Measurements from ENCODE around the gene HM13.
"Not testable (repeated sequence)": the region's sequence is repeated elsewhere in the genome, so short reads cannot be mapped to it uniquely, and the experiment has no call there.

The HM13 gene

DNA sequence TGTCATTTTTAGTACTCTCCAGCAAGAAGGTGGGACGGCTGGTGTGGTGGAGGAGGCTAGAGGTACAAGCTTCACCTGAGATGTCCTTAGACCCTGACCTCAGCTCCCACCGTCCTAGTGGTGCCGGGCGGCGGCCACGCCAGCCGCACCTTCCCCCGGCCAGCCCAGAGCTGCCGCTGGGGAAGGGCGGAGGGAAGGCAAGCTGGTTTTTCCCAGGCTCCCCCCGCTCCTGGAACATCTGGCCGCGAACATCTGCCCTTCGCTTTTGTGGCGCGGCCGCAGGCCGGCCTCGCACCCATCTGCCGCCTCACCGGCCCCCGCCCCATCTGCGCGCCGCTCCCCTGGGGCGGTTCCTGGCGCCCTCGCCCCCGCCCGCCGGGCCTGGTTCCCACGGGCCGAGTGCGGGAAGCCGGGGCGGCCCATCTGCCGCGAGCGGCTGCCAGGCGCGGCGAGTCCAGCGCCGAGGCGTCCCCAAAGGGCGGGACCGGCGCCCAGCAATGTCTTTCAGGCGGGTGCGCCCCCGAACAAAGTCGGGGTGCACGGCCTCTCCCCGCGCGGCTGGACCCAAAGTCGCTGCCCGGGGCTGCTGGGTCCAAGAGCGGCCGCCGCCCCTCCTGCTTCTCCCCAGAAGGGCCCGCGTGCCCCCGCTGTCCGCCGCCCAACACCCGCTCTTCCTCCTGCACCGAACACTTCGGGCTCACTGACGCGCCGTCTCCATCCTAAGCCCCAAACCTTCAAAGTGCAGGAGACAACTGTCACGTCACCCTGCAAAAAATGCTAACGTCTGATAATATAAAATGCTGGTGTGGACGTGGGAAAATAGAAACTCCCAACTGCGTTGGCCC, 73.5 kb downstream of the HM13 start:
- DNase-seq (ENCODE audit: low spot score): no peak

DNA sequence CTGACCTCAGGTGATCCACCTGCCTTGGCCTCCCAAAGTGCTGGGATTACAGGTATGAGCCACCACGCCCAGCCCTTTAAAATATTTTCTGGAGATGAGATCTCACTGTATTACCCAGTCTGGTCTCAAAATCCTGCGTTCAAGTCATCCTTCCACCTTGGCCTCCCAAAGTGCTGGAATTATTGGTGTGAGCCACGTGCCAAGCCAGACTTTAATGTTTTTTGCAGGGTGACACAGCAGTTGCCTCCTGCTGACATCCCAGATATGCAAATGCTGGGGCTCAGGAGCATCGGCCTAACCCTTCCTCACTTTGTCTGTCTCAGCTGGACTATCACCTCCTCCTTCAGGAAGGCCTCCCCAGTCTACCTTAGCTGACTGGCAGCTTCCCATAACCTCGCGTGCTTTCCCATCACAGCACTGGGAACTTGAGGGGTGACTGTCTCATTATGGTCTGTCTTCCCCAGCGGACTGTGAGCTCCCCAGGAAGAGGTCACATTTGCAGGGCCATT, 76.5 kb downstream of the HM13 start:
- no peak for DNase-seq (ENCODE audit: low spot score)

DNA sequence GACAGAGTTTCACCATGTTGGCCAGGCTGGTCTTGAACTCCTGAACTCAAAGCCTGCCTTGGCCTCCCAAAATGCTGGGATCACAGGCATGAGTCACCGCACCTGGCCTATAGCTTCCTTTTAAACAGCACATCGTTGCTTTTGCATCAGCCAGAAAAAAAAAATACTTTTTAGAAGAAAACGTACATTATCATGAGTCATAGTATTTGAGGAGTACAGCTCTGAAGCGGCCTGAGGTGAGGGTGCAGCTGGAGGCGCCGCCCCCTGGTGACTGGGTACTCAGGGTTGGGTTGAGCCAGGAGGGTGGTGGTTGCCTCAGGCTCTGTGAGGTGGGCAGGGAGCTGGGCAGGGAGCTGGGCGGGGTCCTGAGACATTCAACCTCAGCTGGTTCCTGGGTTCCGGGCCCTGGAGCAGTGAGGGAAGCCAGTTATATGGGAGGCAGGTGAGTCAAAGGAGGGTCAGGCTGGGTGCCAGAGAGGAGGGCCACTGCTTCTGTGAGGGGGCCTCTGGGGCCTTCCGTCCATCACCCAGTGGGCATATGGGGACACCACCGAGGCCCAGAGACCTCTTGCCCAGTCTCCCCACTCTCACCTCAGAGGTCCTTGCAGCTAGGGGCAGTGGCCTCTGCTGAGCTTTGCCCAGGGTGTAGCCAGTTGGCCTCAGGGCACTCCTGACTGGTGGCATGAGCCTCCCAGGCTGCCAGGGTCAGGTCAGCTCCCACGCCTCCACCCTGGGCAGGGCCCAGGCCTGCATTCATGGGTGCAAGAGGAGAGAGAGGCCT, 79.2 kb downstream of the HM13 start:
- no peak for DNase-seq (ENCODE audit: low spot score)

DNA sequence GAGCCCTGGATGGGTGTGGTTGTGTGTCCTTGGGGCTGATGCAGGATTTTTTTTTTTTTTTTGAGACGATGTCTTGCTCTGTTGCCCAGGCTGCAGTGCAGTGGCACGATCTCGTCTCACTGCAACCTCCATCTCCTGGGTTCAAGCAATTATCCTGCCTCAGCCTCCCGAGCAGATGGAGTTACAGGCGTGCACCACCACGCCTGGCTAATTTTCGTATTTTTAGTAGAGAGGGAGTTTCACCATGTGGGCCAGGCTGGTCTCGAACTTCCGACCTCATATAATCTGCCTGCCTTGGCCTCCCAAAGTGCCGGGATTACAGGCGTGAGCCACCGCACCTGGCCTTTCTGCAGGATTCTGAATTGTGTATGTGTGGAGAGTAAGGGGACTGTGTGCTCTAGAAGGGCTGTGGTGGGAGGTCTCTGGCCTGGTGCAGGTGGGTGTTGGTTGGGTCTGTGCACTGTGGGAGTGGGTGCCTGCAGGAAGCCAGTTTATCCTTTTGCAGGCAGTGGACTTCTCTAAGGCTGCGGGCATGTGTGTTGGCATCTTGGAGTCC, 79.8 kb downstream of the HM13 start:
- no peak for DNase-seq (ENCODE audit: low spot score)

DNA sequence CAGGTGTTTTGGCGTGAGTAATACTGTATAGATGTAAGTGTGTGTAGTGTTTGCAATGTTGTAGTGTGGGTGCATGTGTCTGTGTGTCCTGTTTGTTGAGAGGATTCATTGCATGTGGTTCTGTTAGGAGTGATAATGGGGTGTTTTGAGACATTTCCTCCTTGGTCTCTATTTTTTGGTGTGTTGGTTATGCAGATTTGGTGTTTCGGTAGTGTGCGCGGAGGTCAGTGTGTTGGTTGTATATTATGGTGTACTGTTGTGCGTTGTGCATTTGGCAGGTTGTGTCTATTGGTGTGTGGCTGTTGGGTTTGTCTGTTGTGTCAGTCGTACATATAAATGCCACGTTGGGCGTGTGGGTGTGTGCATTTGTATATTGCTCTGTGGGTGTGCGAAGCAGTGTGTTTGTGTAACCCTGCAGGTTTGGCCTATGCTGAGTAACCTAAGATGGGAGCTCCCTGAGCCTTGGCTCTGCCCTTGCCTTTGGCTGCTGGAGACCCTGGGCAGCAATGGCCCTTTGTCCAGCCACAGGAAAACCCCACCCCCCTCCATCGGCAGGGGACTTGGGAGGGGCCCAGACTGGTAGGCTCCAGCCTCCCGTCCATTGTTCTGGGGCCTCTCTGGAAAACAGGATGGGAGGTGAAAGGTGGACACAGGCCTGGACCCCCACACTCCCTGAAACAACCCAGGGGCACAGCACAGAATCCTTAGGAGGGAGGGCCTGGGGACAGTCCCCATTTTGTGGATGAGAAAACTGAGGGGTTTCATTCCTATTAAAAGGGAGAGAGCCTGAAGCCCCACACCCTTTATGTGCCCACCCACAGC, 80.5 kb downstream of the HM13 start:
- DNase-seq (ENCODE audit: low spot score): no peak

DNA sequence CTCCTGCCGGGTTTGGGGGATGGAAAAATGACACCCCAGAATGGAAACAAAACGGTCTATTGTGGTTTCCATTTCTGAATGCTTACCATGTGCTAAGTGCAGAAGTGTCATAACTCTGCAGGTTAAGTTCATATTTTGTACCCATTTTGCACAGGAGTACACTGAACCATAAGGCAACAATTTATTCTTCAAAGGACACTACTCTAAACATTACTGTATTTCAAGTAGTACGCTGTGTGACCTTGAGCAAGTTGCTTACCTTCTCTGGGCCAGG, 81.1 kb downstream of the HM13 start:
- no peak for DNase-seq (ENCODE audit: low spot score)

DNA sequence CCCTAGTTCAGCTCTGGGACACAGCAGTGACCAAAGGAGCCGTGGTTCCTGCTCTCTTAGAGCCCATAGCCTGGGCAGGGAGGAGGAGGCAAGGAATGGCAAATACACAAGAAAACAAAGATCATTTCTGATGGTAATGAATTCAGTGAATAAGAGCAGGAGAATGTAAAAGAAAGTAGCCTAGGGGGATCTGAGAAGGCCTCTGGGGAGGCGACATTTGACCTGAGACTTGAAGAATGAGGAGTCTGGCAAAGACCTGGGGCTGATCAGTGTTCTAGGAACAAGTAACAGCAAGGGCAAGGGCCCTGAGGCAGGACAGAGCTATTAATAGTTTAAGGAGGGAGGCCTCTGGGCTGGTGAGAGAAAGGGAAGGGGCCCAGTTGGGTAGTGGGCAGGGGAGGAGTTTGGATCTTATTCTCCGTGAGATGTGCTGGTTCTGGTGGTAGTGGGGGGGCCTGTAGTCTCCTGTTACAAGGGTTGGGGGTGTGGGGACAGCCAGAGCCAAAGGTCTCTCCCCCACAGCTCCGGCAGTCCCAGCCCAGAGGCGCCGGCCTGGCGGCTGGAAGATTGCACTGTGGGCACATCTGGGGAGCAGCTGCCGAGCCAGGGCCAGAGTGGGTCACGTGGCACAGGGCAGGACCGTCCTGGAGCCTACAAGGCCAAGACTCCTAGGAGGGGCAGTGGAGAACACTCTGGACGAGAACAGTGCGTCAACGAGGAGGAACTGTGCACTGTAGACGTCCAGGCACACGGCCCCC, 81.6 kb downstream of the HM13 start:
- peak; percentile 84 for DNase-seq (ENCODE audit: low spot score)

DNA sequence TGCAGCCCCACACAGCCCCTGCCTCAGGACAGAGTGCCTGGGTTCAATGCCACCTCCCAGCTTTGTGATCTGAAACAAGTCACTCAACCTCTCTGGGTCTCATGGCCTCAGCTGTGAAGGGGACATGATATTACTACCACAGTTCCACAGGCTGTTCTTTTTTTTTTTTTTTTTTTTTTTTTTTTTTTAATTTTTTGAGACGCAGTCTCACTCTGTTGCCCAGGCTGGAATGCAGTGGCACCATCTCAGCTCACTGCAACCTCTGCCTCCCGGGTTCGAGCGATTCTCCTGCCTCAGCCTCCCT, 82.1 kb downstream of the HM13 start:
- DNase-seq (ENCODE audit: low spot score): not testable (repeated sequence)

DNA sequence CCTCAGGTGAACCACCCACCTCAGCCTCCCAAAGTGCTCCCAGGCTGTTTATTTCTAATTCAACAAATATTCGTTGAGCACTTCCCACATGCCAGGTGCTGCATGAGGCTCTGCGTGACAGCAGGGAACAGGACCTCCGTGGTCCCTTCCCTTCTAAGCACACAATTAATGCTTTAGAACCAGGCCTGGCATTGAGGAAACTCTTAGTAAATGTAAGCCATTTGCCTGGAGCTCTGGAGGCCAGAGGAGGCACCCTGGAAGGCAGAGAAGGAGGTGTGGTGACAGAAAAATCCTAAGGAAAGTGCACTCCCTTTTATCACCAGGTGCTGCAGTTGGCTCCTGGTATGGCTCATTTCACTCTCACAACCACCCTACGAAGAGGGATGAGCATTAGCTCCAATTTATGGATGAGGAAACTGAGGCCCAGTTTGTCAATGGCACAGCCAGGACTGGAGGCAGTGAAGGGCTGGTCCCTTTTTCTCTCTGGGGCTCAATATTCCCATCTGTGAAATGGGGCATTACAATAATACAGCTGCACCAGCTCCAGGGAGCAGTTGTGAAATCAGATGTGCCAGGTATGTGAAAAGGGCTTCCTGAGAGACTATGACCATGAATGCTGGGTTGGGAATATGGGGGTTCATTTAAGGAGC, 82.7 kb downstream of the HM13 start:
- DNase-seq (ENCODE audit: low spot score): no peak

DNA sequence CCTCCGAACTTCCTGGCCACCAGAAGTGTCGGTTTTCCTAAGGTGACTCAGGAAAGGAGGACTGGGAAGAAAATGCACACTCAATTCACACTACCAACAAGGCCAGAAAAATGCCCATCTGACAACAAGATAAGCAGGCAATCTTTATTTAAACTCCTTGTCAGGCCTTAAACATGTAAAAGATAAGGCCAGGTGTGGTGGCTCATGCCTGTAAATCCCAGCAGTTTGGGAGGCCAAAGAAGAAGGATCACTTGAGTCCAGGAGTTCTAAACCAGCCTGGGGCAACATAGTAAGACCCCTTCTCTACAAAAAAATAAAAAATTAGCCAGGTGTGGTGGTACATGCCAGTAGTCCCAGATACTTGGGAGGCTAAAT, 83.2 kb downstream of the HM13 start:
- no peak for DNase-seq (ENCODE audit: low spot score)

DNA sequence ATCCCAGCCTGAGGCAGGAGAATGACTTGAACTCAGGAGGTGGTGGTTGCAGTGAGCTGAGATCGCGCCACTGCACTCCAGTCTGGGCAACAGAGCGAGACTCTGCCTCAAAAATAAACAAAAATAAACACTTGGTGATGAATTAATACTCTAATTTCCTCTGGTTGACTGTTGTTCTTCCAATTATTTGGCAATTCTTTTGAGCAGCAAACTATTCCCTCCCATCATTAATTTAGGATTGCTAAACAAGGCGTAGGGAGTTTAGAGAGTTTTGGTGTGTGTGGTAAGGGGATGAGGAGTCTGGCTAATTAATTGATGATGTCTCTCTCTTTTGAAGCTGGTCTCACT, 88.2 kb downstream of the HM13 start:
- no peak for DNase-seq (ENCODE audit: low spot score)

DNA sequence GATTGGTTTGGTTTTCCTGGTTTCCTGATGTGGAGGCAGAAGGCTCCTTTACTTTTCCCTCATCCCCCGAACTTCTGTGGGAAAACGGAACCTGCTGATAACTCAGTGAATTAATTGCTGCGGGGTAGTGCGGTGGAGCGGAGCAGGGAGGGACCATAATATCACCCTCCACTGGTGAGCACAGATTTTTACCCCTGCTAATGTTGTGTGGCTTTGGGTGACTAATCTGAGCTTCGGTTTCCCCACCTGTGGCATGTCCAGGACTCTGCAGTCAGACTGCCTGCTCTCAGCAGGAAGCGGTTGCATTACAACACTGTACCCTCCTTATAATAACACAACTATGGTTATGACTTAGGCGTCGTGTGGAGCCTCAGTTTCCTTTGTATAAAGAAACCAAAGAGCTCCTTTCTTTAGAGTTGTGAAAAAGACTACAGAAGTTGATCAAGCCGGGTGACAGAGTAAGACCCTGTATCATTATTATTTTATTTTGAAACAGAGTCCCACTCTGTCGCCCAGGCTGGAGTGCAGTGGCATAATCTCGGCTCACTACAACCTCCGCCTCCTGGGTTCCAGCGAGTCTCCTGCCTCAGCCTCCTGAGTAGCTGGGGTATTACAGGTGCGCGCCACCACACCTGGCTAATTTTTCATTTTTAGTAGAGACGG, 88.7 kb downstream of the HM13 start:
- DNase-seq (ENCODE audit: low spot score): no peak

DNA sequence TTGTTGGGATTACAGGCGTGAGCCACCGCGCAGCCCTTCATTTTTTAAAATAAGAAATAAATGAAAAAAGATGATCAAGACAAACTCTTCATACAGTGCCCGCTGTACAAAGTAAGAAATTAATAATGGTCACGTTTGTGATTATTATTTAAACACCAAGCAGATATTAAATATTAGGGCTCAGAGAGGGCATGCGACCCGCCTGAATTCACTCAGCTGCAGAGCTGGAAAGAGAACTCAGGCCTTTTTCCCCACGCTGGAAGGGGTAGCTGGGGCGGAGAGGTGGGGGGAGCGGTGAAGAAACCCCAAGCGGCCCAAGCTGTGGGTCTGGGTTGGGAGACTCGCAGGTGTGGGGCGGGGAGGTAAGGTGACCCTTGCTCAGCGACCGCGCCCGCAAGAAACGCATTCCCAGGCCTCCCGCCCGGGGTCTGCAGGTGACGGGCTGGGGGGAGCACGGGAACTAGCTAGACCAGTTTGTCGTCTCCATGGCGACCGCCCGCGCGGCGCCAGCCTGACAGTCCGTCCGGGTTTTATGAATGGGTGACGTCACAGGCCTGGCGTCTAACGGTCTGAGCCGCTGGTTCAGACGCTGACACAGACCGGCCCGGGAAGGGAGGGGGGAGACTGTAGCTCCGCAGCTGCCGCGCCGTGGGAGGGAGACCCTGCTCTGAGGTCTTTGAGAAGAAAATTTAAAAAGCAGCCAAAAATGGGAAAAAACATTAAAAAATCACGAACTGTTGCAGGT, 89.8 kb downstream of the HM13 start:
- DNase-seq (ENCODE audit: low spot score): peak; percentile 99

DNA sequence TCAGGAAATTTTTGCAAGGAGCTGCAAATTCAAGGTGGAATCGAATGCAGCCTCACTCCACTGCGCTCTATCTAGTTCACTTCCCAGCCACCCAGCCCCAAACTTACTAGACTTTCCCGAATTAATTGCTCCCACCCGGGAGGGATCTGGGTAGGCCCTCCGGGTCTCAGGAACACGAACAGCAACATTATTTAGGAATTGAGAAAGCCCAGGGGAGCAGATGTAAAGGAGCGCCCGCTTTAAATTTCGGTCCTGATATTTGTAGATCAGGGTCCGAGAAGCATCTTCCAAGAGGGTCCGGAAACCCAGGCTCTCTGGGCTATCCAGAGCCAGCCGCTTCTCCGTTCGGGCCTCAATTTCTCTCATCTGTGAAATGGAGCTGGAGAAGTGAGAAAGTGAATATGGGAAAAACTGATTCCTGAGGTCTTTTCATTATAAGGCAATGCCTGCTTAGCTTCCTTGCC, 90.4 kb downstream of the HM13 start:
- no peak for DNase-seq (ENCODE audit: low spot score)

DNA sequence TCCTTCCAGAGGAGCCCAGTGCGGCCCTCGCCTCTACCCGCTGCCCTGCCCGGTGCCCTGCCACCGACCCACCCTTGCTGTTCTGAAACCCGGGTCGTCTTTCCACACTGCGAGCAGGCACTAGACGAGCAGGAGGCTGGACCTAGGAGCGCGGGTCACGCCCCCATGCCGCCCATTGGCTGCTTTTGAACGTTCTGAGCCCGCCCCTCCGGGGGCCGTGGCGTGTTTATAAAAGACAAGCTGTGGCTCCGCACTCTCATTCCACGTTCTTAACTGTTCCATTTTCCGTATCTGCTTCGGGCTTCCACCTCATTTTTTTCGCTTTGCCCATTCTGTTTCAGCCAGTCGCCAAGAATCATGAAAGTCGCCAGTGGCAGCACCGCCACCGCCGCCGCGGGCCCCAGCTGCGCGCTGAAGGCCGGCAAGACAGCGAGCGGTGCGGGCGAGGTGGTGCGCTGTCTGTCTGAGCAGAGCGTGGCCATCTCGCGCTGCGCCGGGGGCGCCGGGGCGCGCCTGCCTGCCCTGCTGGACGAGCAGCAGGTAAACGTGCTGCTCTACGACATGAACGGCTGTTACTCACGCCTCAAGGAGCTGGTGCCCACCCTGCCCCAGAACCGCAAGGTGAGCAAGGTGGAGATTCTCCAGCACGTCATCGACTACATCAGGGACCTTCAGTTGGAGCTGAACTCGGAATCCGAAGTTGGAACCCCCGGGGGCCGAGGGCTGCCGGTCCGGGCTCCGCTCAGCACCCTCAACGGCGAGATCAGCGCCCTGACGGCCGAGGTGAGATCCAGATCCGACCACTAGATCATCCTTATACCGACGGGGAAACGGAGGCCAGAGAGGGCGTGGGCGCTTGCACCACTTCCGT, 91.0 kb downstream of the HM13 start, which contains the start of gene ID1:
Gene ID1, plus strand, starts transcription at position 259 of the 871 bp plus-strand sequence. Its CDS starts 99 bp downstream, at position 358.
- peak; percentile 98 for DNase-seq (ENCODE audit: low spot score)

DNA sequence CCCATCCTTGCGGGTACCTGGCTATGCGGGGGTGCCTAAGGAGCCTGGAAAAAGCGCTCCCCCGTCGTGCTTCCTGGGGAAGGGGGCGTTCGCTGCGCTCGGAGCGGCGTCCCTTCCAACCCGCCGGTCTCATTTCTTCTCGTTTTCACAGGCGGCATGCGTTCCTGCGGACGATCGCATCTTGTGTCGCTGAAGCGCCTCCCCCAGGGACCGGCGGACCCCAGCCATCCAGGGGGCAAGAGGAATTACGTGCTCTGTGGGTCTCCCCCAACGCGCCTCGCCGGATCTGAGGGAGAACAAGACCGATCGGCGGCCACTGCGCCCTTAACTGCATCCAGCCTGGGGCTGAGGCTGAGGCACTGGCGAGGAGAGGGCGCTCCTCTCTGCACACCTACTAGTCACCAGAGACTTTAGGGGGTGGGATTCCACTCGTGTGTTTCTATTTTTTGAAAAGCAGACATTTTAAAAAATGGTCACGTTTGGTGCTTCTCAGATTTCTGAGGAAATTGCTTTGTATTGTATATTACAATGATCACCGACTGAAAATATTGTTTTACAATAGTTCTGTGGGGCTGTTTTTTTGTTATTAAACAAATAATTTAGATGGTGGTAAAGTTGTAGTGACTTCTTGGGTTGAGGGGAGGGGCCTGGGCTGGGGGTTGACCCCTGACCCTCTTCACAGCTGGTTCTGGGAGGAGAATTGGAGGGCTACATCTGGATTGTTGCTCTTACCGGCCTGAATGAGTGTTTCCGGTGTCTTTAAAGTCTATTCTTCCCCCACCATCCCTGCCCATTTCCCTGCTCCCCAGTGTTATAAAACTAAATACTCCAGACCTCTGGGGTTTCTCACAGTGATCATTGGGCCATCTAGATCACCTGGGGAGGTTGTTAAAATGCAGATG, 91.9 kb downstream of the HM13 start:
- DNase-seq (ENCODE audit: low spot score): peak; percentile 50
